GM12891 (cell line): ENCODE measurements around the gene GNB1.

Experiments
- POLR2A ChIP-seq: IDR thresholded peaks from 2 replicates; pipeline ENCODE4 v1.6.1; 2011; ENCODE audit warnings: low read depth, low read length, control low read depth
- POLR2AphosphoS5 ChIP-seq: IDR thresholded peaks from 2 replicates; pipeline ENCODE4 v1.6.1; 2011; ENCODE audit warnings: low read depth, low read length, control low read depth
- POU2F2 ChIP-seq: IDR thresholded peaks from 2 replicates; pipeline ENCODE4 v1.6.1; 2011; ENCODE audit warnings: low read depth, mild to moderate bottlenecking, control low read depth, low read length, moderate library complexity
- SPI1 ChIP-seq: IDR thresholded peaks from 2 replicates; pipeline ENCODE4 v1.6.1; 2011; ENCODE audit warnings: low read depth, low read length, control low read depth
- TAF1 ChIP-seq: IDR thresholded peaks from 2 replicates; pipeline ENCODE4 v1.6.1; 2011; ENCODE audit warnings: low read depth, low read length, control low read depth

GRCh38 chr1:1815606-1816281 is 75.1 kb downstream of the GNB1 start:
- TF ChIP-seq TAF1 (no peak), SPI1 (no peak), POLR2A (no peak), POLR2AphosphoS5 (no peak), POU2F2 (no peak)
